GM21447 (cell line): Measurements from ENCODE around the gene ANKEF1.
"Not testable (repeated sequence)": the region's sequence is repeated elsewhere in the genome, so short reads cannot be mapped to it uniquely, and the experiment has no call there.

Experiments
- ATAC-seq: cut with Tn5 transposase; IDR thresholded peaks from one replicate; pipeline ENCODE4 v1.9.1; 2021; ENCODE audit not compliant: unreplicated experiment

ANKEF1 gene

DNA sequence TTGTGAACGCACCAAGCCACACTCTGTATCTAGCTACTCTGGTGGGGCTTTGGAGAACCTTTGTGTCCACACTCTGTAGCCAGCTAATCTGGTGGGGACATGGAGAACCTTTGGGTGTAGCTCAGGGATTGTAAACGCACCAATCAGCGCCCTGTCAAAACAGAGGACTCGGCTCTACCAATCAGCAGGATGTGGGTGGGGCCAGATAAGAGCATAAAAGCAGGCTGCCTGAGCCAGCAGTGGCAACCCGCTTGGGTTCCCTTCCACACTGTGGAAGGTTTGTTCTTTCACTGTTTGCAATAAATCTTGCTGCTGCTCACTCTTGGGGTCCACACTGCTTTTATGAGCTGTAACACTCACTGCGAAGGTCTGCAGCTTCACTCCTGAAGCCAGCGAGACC lies 2.5 kb upstream of the ANKEF1 start:
- ATAC-seq: not testable (repeated sequence)

DNA sequence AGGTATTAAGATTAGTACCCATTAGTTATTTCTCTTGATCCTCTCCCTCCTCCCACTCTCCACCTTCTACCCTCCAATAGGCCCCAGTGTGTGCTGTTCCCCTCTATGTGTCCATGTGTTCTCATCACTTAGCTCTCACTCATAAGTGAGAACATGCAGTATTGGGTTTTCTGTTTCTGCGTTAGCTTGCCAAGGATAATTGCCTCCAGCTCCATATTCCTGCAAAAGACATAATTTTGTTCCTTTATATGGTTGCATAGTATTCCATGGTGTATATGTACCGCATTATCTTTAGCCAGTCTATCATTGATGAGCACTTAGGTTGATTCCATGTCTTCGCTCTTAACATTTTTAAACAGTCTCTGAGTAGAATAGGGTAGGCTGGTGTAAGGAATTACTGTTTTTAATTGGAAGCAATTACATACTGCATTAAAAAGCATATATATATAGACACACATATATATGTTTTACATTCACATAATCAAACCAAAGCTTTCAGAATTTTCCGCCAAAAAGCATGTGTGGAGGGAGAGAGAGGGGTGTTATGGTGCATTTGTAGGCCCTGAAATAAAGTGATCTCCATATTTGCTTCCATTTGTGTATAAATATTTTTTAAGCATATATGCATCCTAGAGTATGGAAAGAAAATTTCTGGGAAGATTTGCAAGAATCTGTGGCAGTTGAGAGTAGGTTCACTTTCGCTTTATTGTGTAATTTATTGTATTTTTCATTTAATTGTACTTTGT lies 709 bp upstream of the ANKEF1 start:
- no peak for ATAC-seq

DNA sequence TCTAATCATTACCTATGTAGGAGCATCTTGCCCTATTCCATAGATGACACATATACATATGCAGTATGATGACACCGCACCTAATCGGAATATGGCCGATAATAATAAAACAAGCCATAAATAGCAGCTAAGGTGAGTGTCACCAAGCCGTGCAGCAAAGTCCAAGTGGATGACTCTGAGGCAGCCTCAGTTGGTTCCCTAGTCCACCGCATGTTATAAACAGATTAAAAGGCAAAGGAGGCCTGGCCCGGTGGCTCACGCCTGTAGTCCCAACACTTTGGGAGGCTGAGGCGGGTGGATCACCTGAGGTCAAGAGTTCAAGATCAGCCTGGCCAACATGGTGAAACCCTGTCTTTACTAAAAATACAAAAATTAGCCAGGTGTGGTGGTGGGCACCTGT lies 1.5 kb downstream of the ANKEF1 start:
- ATAC-seq: not testable (repeated sequence)

DNA sequence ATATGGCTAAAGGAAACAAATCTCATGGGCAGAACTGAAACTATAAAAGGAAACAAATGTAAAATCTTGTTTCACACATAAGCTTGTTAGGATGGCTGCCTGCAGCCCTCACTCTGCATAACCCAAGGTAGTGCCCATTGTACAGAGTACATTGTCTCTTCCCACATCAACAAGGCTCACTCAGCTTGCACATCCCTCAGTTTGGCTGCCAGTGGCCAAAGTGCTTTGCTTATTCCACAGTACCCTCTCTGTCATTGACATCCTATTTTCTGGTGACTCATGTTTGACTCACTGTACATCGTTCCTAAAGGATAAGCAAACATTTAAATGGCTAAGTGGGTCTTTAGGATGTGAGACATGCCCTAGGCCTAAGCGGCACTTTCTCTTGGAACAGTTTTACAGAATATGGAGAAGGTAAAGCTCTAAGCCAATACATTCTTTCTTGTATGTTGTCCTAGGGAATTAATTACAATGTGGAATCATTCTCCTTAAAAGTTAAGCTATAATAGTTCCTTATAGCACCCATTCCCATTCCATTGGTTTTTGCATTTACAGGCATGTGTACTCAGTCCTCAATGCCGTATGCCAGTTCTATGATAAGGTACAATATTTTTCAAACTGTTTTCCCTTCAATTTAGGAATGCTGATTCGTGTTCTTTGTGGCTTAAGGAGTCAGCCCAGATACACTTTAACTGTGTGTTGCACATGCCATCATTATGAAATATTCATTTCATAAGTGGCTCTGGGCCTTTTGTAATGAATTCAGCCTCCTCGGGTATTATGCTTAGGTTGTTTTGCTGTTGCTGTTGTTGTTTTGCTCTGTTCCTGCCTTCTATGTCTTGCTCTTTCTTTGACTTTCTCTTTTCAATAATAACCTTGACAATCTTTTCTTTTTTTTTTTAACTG lies 5.5 kb downstream of the ANKEF1 start:
- ATAC-seq: no peak

DNA sequence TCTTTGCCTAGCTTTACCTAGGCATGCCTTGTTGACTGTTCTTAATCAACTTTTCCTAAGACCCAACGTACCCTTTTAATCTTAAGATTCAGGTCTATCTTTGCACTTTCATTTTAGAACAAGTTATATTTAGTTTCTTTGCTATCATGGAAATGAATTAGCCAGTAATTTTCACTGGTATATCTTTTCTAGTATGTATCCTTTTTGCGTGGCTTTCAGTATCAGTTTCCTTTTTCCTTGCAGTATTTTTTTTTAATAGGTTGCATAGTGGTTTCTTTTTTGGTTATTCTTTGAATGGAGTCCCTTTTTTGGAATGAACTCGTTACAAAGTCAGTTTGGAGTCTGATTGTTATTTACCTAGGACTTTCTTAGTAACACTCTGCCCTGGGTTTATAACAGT lies 7.3 kb downstream of the ANKEF1 start:
- no peak for ATAC-seq

DNA sequence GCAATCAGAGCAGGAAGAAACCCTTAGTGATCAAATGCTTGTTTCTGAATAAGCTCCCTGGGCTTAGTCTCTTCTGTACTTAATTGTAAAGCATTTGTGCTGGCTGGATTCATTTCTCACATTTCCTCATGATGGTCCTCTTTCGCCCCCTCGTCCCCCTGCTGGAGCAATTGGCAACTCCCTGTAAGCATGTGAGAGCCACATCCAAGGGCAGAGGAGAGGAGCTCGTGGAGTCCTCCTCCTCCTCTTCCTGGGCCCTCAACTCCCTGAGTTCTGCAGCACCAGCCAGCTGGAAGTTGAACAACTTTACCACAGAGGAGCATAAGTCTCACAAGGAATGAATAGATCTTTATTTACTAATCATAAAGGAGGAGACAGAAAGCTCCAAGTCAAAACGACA lies 12.6 kb downstream of the ANKEF1 start:
- ATAC-seq: no peak

DNA sequence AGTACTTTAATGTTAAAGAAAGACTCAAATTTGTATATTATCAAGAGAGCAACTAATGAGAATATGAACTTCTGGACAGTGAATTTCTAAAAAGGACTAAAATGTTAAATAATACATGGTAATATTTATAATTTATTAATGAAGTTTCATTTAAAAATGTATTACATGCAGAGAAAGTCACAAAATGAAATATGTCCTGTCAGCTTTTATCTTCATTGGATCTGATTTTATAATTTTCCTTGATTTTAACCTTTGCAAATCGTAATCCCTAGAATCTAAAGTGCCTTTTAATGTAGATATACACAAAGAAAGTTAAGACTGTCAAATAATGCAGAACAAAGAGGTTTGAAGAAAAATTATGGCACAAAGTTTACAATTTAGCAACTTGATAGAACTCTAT lies 16.4 kb downstream of the ANKEF1 start:
- no peak for ATAC-seq

DNA sequence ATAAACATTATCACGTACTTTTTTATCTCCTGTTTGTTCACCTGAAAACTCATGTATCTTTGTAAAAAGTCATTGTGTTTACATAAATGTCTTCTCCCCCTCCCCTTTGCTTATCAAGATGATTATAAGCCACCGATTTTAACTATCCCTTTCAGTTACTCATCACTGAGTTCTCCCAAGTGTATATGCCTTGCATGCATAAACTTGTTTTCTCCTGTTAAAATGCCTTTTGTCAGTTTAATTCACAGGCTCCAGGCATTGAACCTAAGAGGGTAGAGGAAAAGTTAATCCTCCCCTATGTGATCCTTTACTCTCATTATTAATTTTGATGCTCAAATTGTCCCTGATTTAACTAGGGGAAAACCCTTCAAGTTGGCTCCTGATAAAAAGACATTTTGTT lies 24.2 kb downstream of the ANKEF1 start:
- ATAC-seq: no peak

DNA sequence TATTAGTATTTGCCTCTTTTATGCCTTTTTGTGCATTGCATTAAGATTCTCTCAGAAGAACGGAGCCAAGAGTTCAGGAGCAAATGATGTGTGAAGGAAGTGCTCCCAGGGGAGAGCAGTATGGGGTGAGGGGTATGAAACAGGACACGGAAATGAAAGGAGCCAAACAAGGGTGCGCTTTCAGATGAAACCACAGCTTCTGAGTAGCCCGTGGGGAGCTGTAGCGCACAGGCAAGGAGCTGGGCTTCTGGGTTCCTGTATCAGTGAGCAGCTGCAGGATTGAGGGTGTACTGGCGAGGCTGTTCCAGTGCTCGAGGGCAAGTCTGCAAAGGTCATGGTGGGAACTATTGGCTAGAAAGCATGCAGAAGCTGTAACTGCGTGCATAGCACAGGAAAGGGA lies 25.4 kb downstream of the ANKEF1 start:
- peak; percentile 84 for ATAC-seq

DNA sequence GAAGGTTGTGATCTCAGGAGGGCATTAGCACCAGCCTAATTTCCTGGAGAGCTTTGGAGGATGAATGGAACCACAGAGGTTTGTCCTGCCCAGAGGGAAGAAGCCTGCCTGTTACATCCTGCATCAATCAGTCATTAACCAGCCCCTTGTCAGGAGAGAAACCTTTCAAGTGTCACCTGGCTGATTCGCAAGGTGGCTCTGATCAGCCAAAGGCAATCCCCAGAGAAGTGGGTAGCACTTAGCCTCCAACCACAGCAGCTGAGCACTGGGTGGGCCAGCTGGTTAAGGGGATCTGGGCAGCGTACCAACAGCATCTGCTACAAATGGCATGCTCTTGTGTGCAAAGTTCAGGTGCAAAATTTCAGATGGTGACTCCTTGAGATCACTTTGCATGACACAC lies 26.9 kb downstream of the ANKEF1 start:
- ATAC-seq: no peak

DNA sequence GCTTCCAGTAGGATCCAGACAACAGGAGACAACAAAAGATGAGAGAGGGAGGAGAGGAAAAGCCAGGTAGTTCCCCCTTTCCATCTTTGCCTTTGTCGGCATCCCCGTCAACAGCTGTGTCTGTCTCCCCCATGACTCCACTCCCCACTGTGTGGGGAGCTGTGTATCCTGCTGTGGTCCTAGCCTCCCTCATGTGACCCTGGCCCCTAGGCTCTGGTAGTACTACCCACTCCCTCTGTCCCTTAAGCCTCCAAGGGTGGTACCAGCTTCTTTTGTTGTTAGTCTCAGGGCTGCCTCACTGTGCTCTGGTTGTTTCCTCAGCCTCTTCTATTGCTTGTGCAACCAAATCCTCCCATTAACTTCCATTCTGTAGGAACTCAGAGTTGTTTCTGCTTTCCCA lies 28.7 kb downstream of the ANKEF1 start:
- no peak for ATAC-seq

DNA sequence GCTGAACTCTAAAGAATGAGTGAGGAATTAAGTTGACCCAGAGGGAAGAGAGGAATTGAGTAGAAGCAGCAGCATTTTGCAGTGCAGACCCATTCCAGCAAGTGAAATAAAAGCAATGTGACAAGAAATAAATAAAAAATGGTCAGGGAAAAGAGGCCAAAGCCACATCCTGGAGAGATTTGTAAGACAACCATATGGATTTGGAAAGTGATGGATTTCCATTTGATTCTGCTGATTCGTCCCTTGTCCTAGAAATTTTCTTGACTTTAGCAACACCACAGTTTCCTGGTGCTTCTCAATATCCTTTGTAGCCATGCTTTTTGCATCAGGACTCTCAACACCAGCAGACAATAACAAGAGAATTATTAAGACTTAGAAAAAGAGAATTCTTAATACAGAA lies 29.8 kb downstream of the ANKEF1 start:
- ATAC-seq: no peak

DNA sequence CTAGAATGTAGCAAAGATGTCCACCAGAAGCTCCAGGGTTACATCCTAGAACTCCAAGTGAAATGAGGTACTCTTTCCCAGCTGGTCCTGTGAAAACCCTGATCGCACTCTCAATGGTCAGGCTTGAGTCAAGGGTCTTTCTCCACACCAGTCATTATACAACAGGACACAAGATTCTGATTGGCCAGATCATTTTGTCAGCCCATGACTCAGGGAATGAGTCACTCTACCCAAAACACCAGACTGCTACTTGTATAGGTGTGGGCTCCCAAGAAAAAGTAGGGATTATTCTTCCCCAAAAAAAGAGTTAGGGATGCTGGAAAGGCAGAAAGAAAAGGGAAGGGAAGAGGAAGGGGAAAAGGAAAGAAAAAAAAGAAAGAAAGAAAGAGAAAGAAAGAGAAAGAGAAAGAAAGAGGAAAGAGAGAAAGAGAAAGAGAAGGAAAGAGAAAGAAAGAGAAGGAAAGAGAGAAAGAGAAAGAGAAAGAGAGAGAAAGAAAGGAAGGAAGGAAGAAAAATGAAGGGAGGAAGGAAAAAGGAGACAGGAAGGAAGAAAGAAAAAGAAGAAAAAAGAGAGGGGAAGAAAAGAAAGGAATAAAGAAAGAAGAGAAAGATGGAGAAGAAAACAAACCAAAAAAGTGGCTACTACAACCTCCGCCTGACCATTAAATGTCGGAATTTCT lies 30.5 kb downstream of the ANKEF1 start:
- no peak for ATAC-seq

DNA sequence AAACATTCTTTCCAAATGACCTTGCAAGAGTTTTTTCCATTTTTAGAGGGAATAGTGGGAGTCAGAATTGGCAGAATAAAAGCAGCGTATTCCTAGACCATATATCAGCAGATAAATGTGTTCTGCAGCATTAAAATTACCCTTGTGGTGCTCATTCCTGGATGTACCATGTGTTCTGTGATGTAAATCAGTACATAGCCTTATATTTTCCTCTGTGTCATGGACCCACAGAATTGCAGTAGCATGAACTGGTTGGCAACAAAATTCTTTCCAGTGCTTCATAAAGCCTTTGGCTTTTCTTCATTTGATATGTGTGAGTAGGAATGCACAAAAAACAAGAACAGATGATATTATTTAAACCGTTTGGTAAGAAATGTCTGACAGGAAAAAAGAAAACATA lies 32.5 kb downstream of the ANKEF1 start:
- ATAC-seq: no peak

DNA sequence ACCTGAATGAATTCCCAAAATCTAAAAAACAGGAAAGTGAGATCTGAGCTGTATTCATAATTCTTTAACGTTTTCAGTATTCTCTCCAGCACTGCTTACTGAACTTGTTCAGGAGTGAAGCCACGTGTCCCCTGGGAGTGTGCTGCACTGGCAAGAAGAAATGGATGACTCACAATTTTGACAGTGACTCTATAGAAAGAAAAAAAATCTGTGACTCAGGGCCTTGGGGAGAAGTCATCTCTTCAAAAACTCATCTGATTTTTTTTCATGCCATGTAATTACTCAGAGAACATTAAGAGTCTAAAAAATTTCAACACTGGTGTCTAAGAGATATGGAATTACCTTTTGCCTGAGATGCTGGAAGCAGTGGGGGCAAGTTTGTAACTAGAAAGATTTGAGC lies 39.7 kb downstream of the ANKEF1 start:
- no peak for ATAC-seq

DNA sequence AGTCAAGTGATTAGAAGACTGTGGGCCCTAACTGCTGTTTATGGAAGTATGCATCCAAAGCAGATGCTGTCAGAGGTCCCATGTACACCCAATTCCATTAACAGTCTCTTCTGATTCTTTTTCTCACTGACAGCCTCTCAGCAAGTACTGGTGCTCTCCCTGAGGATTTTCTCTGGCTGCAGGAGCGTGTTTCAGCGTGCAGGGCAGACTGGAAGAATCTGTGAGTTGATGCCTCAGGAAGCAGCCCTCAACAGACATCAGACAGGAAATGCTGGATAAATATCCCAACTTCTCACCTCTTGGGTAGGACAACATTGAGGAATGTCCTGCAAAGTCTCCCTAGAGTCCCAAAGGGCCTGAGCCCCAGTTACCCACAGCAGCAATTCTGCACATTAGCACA lies 40.8 kb downstream of the ANKEF1 start:
- ATAC-seq: no peak

DNA sequence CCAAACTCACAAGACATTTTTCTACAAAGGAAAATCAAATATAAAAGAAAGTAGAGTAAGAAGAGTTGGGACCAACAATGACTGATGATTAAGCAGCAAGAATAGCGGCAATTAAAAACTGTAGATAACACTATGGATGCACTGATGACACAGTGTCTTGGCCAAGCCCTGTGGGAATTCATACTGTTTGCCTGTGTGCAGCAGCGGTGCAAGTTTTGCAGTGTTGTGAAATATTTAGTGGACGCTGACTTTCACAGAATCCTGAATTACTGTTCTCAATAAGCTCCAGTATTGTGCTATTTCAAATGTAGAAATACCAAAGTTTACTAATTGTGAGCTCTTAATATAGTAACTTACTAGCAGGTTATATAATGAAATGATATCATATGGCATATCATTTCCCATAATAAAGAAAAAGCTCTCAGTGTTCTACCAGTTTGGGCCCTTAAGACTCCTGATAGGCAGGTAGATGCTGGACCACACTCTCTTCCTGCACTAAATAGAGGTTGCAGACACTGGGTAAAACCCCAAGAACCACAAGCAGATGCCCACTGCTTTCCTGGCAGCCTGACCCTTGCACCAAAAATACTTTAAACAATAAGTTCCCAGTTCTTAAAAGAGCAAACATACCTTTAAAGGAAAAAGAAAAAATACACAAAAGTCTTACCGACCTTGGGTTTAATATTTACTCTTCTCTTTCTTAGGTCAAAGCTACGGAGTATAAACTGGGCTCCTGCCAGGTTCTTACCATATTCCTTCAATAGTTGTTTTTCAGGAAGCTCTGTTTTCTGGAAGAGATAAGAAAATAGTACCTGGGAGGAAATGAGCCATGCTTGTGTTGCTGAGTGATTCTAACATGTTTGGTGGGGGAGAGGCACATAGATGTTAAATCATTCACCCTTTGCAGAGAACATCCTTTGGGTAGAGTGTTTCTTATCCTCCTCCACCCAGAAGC lies 41.6 kb downstream of the ANKEF1 start:
- no peak for ATAC-seq

DNA sequence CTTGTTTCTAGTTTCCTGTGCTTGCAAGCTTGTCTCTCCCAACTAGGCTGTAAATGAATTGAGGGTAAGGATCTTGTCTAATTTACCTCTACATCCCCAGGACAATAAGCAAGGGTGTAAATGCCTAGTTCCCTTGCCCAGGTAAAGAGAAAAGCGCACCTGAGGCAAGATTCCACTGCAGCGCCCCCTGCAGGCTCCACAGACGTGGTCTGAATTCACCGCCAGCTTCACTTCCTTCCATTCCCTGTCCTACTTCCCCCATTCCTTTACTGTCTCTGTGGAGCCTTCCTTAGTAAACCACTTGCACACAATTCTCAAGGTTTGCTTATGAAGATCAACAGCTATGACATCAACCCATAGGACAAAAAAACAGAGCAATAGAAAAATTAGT lies 42.3 kb downstream of the ANKEF1 start:
- no peak for ATAC-seq

DNA sequence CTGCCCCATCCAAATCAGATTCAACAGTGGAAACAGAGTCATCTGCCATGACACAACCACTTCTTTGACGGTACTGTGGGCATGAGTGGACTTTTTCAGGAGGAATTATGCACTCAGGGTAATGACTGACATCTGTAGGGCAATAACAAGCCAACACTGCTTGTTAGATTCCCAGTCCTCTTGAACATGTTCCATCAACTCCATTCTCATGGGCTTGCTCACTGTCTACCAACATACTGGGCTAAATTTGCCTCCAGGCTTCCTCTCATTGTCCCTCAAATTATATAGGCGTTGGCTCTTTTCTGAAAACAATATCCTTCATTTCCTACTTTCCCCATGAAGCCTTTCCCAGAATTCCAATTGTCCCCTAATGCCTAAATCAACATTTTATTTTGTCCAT lies 43.1 kb downstream of the ANKEF1 start:
- no peak for ATAC-seq

DNA sequence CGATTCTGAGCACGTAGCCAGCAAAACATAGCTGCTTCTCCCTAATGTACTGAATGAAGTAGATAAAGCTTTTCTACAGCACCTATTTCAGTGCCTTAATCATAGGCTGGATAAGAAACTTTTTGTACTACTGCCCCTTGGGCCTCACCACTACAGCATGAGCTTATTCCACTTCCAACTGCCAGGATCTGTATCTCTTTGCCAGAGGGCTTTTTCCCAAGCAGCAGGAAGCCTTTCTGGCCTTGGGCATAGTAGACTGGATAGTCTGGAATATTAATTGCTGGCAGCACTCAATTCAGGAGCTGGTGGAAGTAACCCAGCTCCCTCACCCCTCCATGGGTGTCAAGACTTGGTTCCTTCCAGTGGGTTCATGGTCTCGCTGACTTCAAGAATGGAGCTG lies 43.6 kb downstream of the ANKEF1 start:
- no peak for ATAC-seq

DNA sequence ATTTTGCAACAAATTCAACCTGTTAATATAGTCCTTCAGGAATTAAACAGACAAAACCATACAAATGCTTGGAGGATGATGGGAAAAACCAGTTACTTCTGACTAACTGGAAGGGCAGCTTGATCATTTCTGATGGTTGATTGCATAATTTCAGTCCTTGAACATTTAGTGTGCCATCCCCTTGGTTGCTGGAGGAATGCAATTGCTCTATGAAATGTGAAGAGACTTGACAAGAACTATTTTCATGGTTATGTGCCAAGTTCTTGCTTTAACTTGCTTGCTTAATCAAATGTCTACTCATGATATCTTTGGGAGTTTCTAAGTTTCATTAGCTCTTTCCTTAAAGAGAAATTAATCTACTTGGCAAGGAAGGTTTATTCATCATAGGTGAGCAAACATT lies 45.2 kb downstream of the ANKEF1 start:
- ATAC-seq: no peak
